GM13977 (cell line): ENCODE measurements around the gene XYLB.

Source experiments
- DNase-seq: peaks from one replicate; pipeline ENCODE4 v3.0.0; 2012; ENCODE audit warnings: low spot score
- CTCF ChIP-seq: IDR thresholded peaks from 2 replicates; pipeline ENCODE4 v1.5.1; 2012; ENCODE audit warnings: mild to moderate bottlenecking, control low read depth; ENCODE audit not compliant: insufficient read depth; ENCODE audit errors: extremely low read depth, missing control alignments
- in situ Hi-C: fragments of 300-500 bp; cut with MboI; formaldehyde crosslinking; loops from one replicate; pipeline ENCODE4 v1.12.0; 2022; ENCODE audit warnings: low sequenced_read_pairs, low pct_unique_long_range_greater_than_20kb, mixed read lengths, inconsistent platforms; ENCODE audit not compliant: unreplicated experiment

Gene XYLB

DNA sequence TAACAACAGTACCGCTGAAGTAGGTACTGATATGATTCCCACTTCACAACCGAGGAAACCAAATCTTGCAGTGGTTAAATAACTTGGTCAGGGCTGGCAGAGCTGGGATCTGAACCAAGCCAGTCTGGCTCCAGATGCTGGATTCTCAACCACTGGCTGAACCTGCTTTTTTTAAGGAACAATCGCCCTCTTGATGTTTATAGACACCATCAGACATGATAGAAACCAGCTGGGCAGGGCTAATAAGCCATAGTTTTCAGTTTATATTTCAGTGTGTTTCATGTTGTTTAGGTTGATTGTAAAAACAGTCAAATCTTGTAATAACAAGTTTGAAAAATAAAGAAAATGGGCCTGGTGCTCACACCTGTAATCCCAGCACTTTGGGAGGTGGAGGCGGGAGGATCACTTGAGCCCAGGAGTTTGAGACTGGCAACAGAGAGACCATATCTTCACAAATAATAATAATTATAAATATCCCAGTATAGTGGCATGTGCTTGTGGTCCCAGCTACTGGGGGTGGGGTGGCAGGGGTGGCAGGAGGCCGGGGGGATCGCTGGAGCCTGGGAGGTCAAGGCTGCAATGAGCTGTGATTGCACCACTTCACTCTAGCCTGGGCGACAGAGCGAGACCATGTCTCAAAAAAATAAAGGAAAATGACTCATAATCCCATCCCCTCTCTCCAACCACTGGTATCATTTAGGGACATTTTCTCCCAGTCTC is 36.7 kb downstream of the XYLB start:
- TF ChIP-seq CTCF = no peak
- DNase-seq = no peak
- in situ Hi-C loops = no loop called here

DNA sequence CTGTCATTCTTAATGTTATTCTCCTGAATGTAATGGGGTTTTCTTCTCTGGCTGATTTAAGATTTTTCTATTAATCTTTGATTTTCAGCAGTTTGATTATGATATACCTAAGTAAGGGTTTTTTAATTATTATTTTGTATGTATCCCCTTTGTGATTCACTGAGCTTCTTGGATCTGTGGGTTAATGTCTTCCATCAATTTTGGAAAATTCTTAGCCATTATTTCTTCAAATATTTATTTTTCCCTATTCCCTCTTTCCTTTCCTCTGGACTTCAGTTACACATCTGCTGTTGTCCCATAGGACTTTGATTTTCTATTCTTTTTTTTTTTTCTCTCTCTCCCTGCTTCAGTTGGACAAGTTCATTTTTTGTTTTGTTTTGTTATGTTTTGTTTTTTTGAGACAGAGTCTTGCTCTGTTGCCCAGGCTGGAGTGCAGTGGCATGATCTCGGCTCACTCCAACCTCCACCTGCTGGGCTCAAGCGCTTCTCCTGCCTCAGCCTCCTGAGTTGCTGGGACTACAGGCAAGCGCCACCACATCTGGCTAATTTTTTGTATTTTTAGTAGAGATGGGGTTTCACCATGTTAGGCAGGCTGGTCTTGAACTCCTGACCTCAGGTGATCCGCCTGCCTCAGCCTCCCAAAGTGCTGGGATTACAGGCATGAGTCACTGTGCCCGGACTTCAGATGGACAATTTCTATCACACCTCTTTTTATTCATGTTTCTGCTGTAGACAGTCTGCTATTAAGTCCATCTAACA is 40.6 kb downstream of the XYLB start:
- in situ Hi-C loops = no loop called here

DNA sequence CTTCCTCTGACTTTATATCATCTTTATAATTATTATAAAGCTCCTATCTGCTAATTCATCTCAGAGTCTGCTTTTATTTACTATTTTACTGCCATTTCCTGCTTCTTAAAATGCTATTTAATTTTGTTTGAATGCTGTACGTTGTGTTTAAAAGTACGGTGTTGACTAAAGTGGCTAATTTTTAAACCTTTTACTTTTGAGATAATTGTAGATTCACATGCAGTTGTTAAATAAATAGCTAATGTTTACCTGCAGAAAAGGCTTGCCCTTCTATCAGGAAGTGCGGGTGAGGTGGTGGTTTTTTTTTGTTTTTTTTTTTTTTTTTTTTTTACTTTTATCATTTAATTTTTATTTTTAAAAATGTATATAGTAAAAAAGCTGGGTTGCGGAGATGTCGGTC is 41.3 kb downstream of the XYLB start:
- no peak for DNase-seq
- TF ChIP-seq CTCF = no peak
- in situ Hi-C loops = no loop called here

More for the DNA sequence above, 40.6 kb downstream of the XYLB start:
- no peak for DNase-seq
- no peak for TF ChIP-seq CTCF

DNA sequence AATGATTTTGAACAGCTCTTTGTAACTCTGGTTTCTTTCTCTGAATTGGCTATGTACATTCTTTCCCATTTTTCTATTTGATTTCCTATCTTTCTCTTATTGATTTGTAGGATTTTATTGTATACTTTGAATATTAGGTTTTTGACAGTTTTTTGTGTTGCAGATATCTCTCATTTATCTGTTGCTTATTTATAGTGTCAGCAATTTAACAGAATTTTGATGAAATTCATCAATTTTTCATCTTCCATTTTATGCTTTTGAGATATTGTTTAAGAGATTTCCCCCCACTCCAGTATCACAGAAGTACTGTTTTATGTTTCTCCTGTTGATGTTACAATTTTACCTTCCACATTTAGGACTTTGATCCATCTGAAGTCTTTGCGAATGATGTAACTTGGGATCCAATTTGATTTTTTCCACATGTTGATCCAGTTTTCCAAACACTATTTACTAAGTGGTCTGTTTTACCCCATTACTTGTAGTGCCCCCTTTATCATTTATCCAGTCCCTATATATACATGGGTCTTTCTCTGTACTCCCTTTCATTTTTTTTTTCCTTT is 46.1 kb downstream of the XYLB start:
- in situ Hi-C loops = no loop called here
- no peak for DNase-seq
- no peak for TF ChIP-seq CTCF

DNA sequence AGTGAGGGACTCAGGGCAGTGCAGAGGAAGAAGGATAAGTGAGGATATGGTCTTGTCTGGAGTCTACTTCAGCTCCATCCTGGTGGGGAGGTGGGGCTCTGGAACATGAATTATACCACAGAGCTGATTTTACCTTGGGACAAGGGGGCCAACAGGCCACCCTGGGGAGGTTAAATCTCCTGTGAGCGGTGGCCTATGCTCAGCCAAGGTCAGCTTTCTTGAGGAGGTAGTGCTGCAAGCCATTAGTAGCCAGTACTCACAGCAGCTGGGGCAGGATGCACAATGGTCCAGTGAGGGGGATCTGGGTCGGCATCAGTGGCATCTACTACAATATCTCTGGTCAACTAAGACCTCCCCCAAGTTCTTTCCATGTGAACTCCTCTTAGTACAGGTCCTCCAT is 49.7 kb downstream of the XYLB start:
- in situ Hi-C loops = no loop called here

DNA sequence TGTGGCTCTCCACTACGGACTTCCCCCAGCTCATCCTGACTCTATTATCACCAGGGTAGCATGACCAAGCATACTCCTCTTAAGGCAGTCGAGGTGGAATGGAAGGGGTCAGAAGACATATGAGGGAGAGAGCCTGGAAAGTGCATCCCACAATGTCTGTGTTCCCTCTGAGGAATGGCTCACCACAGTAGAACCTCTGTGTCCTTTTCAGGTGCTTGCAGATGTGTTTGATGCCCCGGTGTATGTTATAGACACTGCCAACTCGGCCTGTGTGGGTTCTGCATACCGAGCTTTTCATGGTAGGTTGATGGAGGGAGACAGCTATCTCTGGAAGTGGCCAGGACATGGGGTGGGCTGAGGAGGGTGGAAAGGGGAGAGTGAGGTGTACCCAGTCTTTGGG is 50.3 kb downstream of the XYLB start:
- no peak for DNase-seq
- in situ Hi-C loops = no loop called here
- TF ChIP-seq CTCF = no peak

More for the DNA sequence above, 49.7 kb downstream of the XYLB start:
- DNase-seq = no peak
- no peak for TF ChIP-seq CTCF
